Breast epithelium (tissue), 4 donors: ENCODE results near the gene WASHC2C. TPM values are rescaled to one million over a fixed set of nuclear protein-coding genes. Genes with fewer than 3 reads are reported as not detected.
"Not testable (repeated sequence)": the region's sequence is repeated elsewhere in the genome, so short reads cannot be mapped to it uniquely, and the experiment has no call there.

ENCODE experiments used
- DNase-seq, 2 donors: peaks; one replicate each; pipeline ENCODE4 v3.0.0-alpha.2; 2019; ENCODE audit warnings: low spot score in 2 of 2
- H3K27ac ChIP-seq, 2 donors: fragments of 200-600 bp; sonication (generic) in 1 of 2; one replicate each; pipeline ENCODE4 v1.5.1; 2016 to 2019; ENCODE audit warnings: mild to moderate bottlenecking in 1 of 2
- H3K27me3 ChIP-seq, 2 donors: fragments of 200-600 bp; sonication (generic) in 1 of 2; one replicate each; pipeline versions ENCODE4 v1.5.1 to v1.6.0; 2017 to 2019; ENCODE audit warnings: control low read depth in 1 of 2, mild to moderate bottlenecking in 1 of 2
- H3K36me3 ChIP-seq: fragments of 200-600 bp; one replicate; pipeline ENCODE4 v1.5.1; 2019
- H3K4me1 ChIP-seq, 2 donors: fragments of 200-600 bp; sonication (generic); one replicate each; pipeline ENCODE4 v1.5.1; 2016 to 2019; ENCODE audit warnings: control low read depth in 1 of 2
- H3K4me3 ChIP-seq, 3 donors: fragments of 200-600 bp; sonication (generic); 1 replicate in 2 of 3; 2 replicates in 1 of 3; pipeline ENCODE4 v1.5.1; 2016 to 2019; ENCODE audit warnings: mild to moderate bottlenecking in 3 of 3, moderate library complexity in 2 of 3
- H3K9me3 ChIP-seq, 2 donors: fragments of 200-600 bp; sonication (generic) in 1 of 2; one replicate each; pipeline ENCODE4 v1.5.1; 2016 to 2019; ENCODE audit warnings: control low read depth in 1 of 2
- intact Hi-C: fragments of 100-400 bp; cut with DNase I; formaldehyde crosslinking; loops from one replicate; pipeline ENCODE4 v1.15.1; 2023; ENCODE audit warnings: low total_unique reads
- total RNA-seq, 3 donors: library from RNA; depleted of rRNA; stranded (reverse); fragments of >200 nt; gene quantifications; one replicate each; pipeline ENCODE4 v1.1.0, GENCODE V29; 2016

The WASHC2C gene
- total RNA-seq, 3 donors from 2014 or later: 41.0 to 51.8 (median 49.4) TPM

DNA sequence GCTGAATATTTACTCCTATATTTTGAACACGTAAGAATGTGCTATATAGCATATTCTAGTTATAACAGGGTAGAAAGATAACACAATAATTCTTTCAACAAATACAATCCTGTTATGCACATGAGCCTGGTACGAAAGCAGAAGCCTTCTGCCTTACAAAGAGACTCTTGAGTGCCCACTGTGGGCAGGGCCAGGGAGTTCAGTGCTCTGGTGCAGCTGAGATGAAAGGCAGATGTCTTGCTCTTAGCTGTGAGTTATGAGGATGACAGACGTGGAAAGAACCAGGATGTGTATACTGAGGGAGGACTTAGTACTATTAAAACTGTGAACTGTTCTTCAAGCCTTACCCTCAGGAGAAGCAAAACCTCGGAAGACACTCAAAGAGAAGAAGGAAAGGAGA, 24.1 kb downstream of the WASHC2C start:
- intact Hi-C loops, H3K36me3 ChIP-seq: not testable (repeated sequence)

GRCh38 chr10:45752210-45752609, 25.1 kb downstream of the WASHC2C start:
- H3K9me3 ChIP-seq, H3K4me3 ChIP-seq, H3K36me3 ChIP-seq, H3K27me3 ChIP-seq, H3K4me1 ChIP-seq, intact Hi-C loops, DNase-seq, H3K27ac ChIP-seq: not testable (repeated sequence)

More for the DNA sequence above, 24.1 kb downstream of the WASHC2C start:
- not testable (repeated sequence) for H3K4me3 ChIP-seq, H3K9me3 ChIP-seq, H3K4me1 ChIP-seq, DNase-seq, H3K27ac ChIP-seq, H3K27me3 ChIP-seq

GRCh38 chr10:45753979-45754495, 27.0 kb downstream of the WASHC2C start:
- H3K4me1 ChIP-seq, H3K27me3 ChIP-seq, intact Hi-C loops, DNase-seq, H3K9me3 ChIP-seq, H3K36me3 ChIP-seq, H3K4me3 ChIP-seq, H3K27ac ChIP-seq: not testable (repeated sequence)

GRCh38 chr10:45755083-45755482, 28.0 kb downstream of the WASHC2C start:
- DNase-seq, H3K4me1 ChIP-seq, H3K4me3 ChIP-seq, H3K36me3 ChIP-seq, intact Hi-C loops, H3K9me3 ChIP-seq, H3K27ac ChIP-seq, H3K27me3 ChIP-seq: not testable (repeated sequence)

DNA sequence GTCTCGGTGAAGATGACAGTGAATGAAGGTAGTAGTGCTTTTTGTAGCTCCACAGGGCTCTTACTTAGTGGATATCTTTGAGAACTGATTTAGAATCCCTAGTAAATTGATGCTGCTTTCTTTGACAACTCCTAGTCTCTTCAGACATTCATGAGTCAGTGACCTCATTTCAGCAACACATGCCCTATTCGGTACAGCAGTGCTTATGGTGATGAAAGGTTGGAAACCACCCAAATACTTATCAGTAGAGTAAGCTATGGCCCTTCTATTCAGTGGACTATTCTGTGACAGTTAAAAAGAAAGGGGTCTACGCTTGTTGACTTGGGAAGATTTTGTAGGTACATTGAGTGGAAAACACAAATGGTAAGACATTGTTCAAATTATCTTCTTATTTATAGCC, 29.0 kb downstream of the WASHC2C start:
- intact Hi-C loops, DNase-seq, H3K36me3 ChIP-seq, H3K4me1 ChIP-seq, H3K9me3 ChIP-seq, H3K27me3 ChIP-seq, H3K4me3 ChIP-seq, H3K27ac ChIP-seq: not testable (repeated sequence)

DNA sequence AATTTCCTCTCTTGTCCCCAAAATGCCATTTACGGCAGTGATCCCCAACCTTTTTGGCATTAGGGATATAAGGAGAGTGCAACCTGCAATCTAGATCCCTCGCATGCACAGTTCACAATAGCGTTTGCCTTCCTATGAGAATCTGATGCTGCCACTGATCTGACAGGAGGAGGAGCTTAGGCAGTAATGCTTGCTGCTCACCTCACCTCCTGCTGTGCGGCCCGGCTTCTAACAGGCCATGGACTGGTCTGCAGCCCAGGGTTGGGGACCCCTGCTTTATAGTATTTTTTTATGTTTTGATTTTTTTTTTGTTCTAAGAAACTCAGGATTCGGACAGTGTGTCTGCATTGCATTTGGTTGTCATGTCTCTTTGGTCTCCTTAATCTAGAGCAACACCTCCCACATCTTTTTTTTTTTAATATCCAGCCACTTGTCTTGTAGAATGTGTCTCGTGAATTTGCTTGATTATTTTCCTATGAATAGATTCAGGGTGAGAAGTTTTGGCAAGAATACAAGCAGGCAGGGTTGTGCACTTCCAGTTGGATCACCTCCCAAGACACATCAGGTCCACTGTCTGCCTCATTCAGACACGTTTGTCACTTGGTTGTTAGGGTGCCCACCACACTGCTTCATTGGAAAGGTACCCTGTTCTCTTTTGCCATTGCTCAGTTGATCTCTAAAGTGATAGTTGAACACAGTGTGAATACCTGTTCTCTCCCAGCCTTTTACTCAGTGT, 30.8 kb downstream of the WASHC2C start:
- intact Hi-C loops, H3K27me3 ChIP-seq, H3K9me3 ChIP-seq, H3K36me3 ChIP-seq, H3K4me3 ChIP-seq, DNase-seq, H3K4me1 ChIP-seq, H3K27ac ChIP-seq: not testable (repeated sequence)

DNA sequence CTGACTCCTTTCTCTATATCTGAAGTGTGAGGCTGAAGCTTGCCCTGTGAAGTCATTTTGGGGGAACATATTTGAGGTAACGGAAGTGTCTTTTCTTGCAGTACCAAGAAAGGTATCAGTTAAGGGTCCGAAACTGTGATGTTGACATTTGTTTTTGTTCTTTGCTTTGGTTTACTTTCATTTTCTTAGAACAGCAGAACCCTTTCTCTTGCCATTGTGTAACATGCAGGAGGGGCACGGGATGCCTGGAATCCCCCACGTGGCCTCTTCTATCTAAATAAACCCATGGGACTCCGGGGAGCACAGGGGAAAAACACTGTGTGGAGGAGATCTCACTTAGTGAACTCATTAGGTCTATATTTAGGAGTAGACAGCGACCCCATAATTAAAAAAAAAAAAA, 34.6 kb downstream of the WASHC2C start:
- H3K36me3 ChIP-seq, H3K4me3 ChIP-seq, DNase-seq, H3K4me1 ChIP-seq, H3K9me3 ChIP-seq, H3K27me3 ChIP-seq, H3K27ac ChIP-seq, intact Hi-C loops: not testable (repeated sequence)

DNA sequence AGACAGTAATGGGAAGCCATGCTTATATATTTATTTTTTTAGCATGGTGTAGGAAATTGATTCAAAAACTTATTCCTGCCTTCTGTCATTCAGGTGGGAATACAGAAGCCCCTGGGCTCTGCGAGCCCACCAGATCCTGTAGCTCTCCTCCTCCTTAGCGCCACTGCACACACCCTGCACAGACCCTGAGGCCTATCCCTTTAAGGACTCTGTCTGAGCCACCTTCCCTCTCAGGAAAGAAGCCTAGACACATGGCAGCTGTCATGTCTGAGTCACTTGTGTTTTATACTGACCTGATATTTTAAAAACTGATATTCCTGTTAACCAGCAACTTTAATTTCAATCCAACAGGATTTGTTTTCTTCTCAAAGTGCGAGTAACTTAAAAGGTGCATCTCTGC, 36.0 kb downstream of the WASHC2C start:
- DNase-seq, intact Hi-C loops, H3K27me3 ChIP-seq: not testable (repeated sequence)

DNA sequence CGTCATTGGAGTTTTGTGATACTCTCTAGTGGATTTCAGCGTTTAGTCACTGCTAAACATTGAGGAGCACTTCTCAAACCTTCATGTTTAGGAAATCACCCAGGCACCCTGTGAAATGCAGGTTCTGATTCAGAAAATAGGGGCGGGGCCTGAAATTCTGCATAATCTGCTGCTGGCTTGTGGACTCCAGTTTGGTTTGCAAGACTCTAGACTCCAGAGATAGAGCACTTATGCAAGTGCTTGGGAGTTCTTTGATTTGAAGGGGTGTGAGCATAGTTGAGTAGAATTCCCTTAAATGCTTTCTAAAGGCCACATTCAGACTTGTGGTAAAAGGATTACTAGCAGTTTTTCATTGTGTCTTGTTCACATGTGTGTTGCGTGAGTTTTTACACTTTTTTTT, 41.3 kb downstream of the WASHC2C start:
- DNase-seq, H3K9me3 ChIP-seq, H3K36me3 ChIP-seq, intact Hi-C loops, H3K4me3 ChIP-seq, H3K4me1 ChIP-seq, H3K27ac ChIP-seq, H3K27me3 ChIP-seq: not testable (repeated sequence)

More for the DNA sequence above, 36.0 kb downstream of the WASHC2C start:
- not testable (repeated sequence) for H3K36me3 ChIP-seq, H3K9me3 ChIP-seq, H3K4me1 ChIP-seq, H3K27ac ChIP-seq, H3K4me3 ChIP-seq

DNA sequence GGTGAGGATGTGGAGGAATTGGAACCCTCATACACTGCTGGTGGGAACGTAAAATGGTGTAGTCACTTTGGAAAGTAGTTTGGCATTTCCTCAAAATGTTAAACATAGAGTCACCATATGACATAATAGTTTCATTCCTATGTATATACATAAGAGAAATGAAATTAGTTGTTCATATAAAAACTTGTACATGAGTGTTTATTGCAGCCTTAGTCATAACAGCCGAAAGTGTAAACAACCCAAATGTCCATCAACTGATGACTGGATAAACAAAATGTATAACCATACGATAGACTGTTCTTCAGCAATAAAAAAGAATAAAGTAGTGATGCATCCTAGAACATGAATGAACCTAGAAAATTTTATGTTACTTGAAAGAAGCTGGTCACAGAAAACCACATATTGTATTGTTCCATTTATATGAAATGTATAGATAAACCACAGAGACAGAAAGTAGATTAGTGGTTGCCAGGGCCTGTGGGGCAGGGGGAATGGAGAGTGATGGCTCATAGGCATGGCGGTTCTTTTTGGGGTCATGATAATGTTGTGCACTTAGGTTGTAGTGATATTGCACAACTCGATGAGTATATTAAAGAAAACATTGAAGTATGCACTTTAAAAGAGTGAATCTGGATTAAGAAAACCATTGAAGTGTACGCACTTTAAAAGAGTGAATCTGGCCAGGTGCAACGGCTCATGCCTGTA, 44.8 kb downstream of the WASHC2C start:
- H3K27me3 ChIP-seq, H3K9me3 ChIP-seq, DNase-seq, H3K36me3 ChIP-seq, H3K27ac ChIP-seq, H3K4me1 ChIP-seq, H3K4me3 ChIP-seq, intact Hi-C loops: not testable (repeated sequence)

- DNase-seq, H3K27ac ChIP-seq, H3K9me3 ChIP-seq, H3K27me3 ChIP-seq, intact Hi-C loops, H3K4me3 ChIP-seq, H3K4me1 ChIP-seq, H3K36me3 ChIP-seq: not testable (repeated sequence)
Measured at GRCh38 chr10:45786217-45786616, 59.2 kb downstream of the WASHC2C start.

- DNase-seq, intact Hi-C loops, H3K4me1 ChIP-seq, H3K36me3 ChIP-seq, H3K27ac ChIP-seq, H3K27me3 ChIP-seq, H3K9me3 ChIP-seq, H3K4me3 ChIP-seq: not testable (repeated sequence)
Measured at GRCh38 chr10:45787212-45787741, 60.2 kb downstream of the WASHC2C start.

DNA sequence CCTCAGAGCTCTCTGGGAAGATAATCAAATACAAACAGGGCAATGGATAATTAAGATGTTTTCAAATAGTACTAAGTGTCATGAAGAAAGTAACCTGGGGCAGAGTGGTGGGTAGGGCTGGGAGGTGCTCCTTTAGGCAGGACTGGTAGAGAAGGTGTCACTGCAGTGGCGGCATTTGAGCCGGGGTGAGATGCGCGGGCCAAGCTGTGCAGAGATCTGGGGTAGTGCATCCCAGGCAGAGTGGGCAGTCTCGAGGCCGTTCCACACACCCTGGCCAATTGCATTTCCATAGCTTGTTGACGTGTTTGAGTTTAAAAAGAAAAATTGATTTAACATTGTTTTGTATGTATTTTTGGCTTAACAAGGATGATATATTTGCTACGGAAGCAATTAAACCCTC, 62.9 kb downstream of the WASHC2C start:
- H3K9me3 ChIP-seq, H3K36me3 ChIP-seq, H3K27me3 ChIP-seq, DNase-seq, H3K4me3 ChIP-seq, intact Hi-C loops, H3K4me1 ChIP-seq, H3K27ac ChIP-seq: not testable (repeated sequence)
